ENCODE results near the gene TBC1D17.

DNA sequence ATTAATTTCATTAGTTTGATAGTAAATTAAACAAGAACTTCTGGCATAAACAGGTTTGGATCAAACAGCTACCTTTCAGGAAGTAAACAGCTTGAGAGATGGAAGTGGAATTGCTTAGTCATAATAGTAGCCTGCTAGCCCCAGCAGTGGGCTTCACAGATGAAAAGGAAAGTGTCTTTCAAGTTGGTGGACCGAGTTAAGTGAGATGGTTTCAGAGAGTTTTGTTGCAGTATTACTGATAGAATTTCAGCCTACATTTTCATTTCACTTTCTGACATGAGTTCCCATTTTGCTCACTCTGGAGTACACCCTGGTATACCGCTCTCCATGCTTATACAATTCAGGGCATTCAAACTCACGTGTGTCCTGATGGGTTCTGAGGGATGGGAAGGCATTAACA is 28.6 kb upstream of the TBC1D17 start:
- TF ChIP-seq, protein P1, sequence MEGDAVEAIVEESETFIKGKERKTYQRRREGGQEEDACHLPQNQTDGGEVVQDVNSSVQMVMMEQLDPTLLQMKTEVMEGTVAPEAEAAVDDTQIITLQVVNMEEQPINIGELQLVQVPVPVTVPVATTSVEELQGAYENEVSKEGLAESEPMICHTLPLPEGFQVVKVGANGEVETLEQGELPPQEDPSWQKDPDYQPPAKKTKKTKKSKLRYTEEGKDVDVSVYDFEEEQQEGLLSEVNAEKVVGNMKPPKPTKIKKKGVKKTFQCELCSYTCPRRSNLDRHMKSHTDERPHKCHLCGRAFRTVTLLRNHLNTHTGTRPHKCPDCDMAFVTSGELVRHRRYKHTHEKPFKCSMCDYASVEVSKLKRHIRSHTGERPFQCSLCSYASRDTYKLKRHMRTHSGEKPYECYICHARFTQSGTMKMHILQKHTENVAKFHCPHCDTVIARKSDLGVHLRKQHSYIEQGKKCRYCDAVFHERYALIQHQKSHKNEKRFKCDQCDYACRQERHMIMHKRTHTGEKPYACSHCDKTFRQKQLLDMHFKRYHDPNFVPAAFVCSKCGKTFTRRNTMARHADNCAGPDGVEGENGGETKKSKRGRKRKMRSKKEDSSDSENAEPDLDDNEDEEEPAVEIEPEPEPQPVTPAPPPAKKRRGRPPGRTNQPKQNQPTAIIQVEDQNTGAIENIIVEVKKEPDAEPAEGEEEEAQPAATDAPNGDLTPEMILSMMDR (IDR thresholded peaks at IDR 0.05; ENCODE audit: insufficient read depth, low read depth, low read length): no peak
- TF ChIP-seq EZH2 (IDR thresholded peaks at IDR 0.05; ENCODE audit: insufficient read depth, low read length): no peak
